ENCODE measurements around the gene MAEA. TPM values are rescaled to one million over a fixed set of nuclear protein-coding genes. Genes with fewer than 3 reads are reported as not detected.

The MAEA gene
- total and polyA plus RNA-seq, 2 of the 8 experiments (the other 6 are each of a cell fraction or from before 2014, with no cell fraction given), result 75.8 to 133 TPM

GRCh38 chr4:1327526-1328266 lies 38.0 kb downstream of the MAEA start:
- no peak overlapping the region for H2BK120ac ChIP-seq (replicated peaks; ENCODE audit: low read depth, low read length)
- no peak overlapping the region for H3K4me2 ChIP-seq (ENCODE audit: insufficient read depth in 1 of 2, low read depth in 2 of 2, low read length in 2 of 2)
- CTCF ChIA-PET (ENCODE audit: partially characterized antibody), result interaction anchor here (0.7 to 2.2 kb wide), 2 partner anchors 9 to 112 kb away, joined by 3 to 9 read pairs; no protein-coding TSS in a partner anchor
- no peaks in the 10 kb centered on the region for H3K27me3 ChIP-seq (replicated peaks in 1 of 4; ENCODE audit: control insufficient read depth in 3 of 4, extremely low read depth in 1 of 4, insufficient read depth in 3 of 4, low read length in 3 of 4)
- WGBS, 2 experiments (ENCODE audit: extremely low coverage in 1 of 2, insufficient coverage in 1 of 2, insufficient read length in 1 of 2, insufficient replicate concordance in 2 of 2, low coverage in 1 of 2, low lambda C conversion rate in 2 of 2, missing lambda C conversion rate in 1 of 2), result 92% methylated on average over 33 of the region's 33 CpGs; no CpG with 5 or more reads in 1 of the 2 experiments
- H2BK5ac ChIP-seq (ENCODE audit: low read depth, low read length), result no peak overlapping the region
- H2AFZ ChIP-seq (ENCODE audit: low read length), result no peak overlapping the region
- H3K14ac ChIP-seq (ENCODE audit: insufficient read length), result no peak overlapping the region
- peaks cover 5 to 23% of the 10 kb centered on the region in 2 experiments for H4K20me1 ChIP-seq (replicated peaks in 1 of 2; ENCODE audit: control insufficient read depth in 1 of 2, insufficient read depth in 2 of 2, low read length in 2 of 2)
- H3K79me2 ChIP-seq (ENCODE audit: control insufficient read depth in 1 of 2, insufficient read depth in 2 of 2, low read length in 2 of 2), result no peaks in the 10 kb centered on the region; a peak in 1 of 4 replicates
- H2AK5ac ChIP-seq (ENCODE audit: low read depth, low read length), result no peak overlapping the region
- H3K9ac ChIP-seq (replicated peaks in 1 of 4; ENCODE audit: extremely low read depth in 1 of 4, low read depth in 3 of 4, low read length in 3 of 4), result no peak overlapping the region
- H4K8ac ChIP-seq (ENCODE audit: extremely low read depth, insufficient read depth, low read length), result no peak overlapping the region; the same call in 1 of the 2 replicates
- H3K4me3 ChIP-seq (ENCODE audit: extremely low read depth in 1 of 4, insufficient read depth in 2 of 4, low read depth in 3 of 4, low read length in 4 of 4), result no peak overlapping the region
- H3K36me3 ChIP-seq (ENCODE audit: control insufficient read depth in 2 of 4, insufficient read depth in 4 of 4, low read length in 3 of 4), result peaks cover 7 to 33% (median 19%) of the 10 kb centered on the region in 4 experiments; a peak in 6 of 8 replicates
- H3K27ac ChIP-seq (ENCODE audit: low read depth, low read length), result no peak overlapping the region
- no peak overlapping the region for H3K56ac ChIP-seq (replicated peaks; ENCODE audit: insufficient read length, low read depth, low read length)
- POLR2A ChIA-PET (ENCODE audit: partially characterized antibody), result interaction anchor here (0.8 to 2.5 kb wide), 7 partner anchors 9 to 417 kb away, joined by 3 to 7 read pairs (median 4); no protein-coding TSS in a partner anchor
- FAIRE-seq (no peak), DNase-seq (ENCODE audit: low read depth in 1 of 2, low spot score in 2 of 2) (no peak)
- H3K79me1 ChIP-seq (ENCODE audit: low read depth, low read length), result peaks cover 9% of the 10 kb centered on the region; the same call in 1 of the 2 replicates
- H4K5ac ChIP-seq (ENCODE audit: insufficient read length, low read depth, low read length), result no peak overlapping the region
- H3K4me1 ChIP-seq (replicated peaks in 1 of 4; ENCODE audit: control insufficient read depth in 3 of 4, insufficient read depth in 4 of 4, low read length in 3 of 4), result no peaks in the 10 kb centered on the region
- no peak overlapping the region for H2BK20ac ChIP-seq (ENCODE audit: low read length)
- no peak overlapping the region for H2BK12ac ChIP-seq (ENCODE audit: low read depth, low read length)
- H3K23me2 ChIP-seq (ENCODE audit: low read depth, low read length), result peaks cover 11% of the 10 kb centered on the region; the same call in 1 of the 2 replicates
- no peaks in the 10 kb centered on the region for H3K9me3 ChIP-seq (ENCODE audit: insufficient read depth in 2 of 2, low read depth in 1 of 2, low read length in 1 of 2)
- H2BK15ac ChIP-seq (ENCODE audit: low read length), result no peak overlapping the region
- no peak overlapping the region for H3K23ac ChIP-seq (ENCODE audit: insufficient read length)
- H3K4ac ChIP-seq (replicated peaks; ENCODE audit: insufficient read length, low read depth, low read length), result no peak overlapping the region
- H4K91ac ChIP-seq (replicated peaks; ENCODE audit: insufficient read length, low read length), result no peak overlapping the region
- no peak overlapping the region for H3K18ac ChIP-seq (ENCODE audit: extremely low read depth, low read length)
- TF ChIP-seq SP4 (IDR thresholded peaks at IDR 0.05; ENCODE audit: low read length) (no peak), POLR2AphosphoS5 (IDR thresholded peaks at IDR 0.05; ENCODE audit: low read depth, low read length) (no peak), RAD21 (IDR thresholded peaks at IDR 0.05 in 1 of 2, conservative IDR thresholded peaks at IDR 0.05 in 1 of 2; ENCODE audit: low read depth in 2 of 2, low read length in 2 of 2) (no peak), BACH1 (IDR thresholded peaks at IDR 0.05; ENCODE audit: low read length) (no peak), EGR1 (IDR thresholded peaks at IDR 0.05; ENCODE audit: borderline replicate concordance, low read depth, low read length) (no peak), GABPA (IDR thresholded peaks at IDR 0.05; ENCODE audit: borderline replicate concordance, insufficient read depth, low read length) (no peak), CBX5 (IDR thresholded peaks at IDR 0.05; ENCODE audit: low read depth, low read length) (no peak), MAX (IDR thresholded peaks at IDR 0.05) (no peak), RBBP5 (IDR thresholded peaks at IDR 0.05; ENCODE audit: borderline replicate concordance, low read depth, low read length) (no peak), SAP30 (IDR thresholded peaks at IDR 0.05; ENCODE audit: insufficient read depth, insufficient replicate concordance, low read length) (no peak), POU5F1 (IDR thresholded peaks at IDR 0.05; ENCODE audit: low read depth, low read length) (no peak), SP2 (IDR thresholded peaks at IDR 0.05; ENCODE audit: low read length) (no peak)

Data from H1 (cell line).